H9 (cell line): ENCODE measurements around the gene FBXO21. TPM values are rescaled to one million over a fixed set of nuclear protein-coding genes. Genes with fewer than 3 reads are reported as not detected.

Source experiments
- DNase-seq: peaks from one replicate; pipeline ENCODE4 v3.0.0-alpha.2; 2017
- H2AFZ ChIP-seq: one replicate; pipeline ENCODE4 v1.6.1; 2013; ENCODE audit warnings: mild to moderate bottlenecking, low read length, control low read depth, moderate library complexity
- H2AK5ac ChIP-seq: 2 replicates; pipeline ENCODE4 v1.6.1; 2013; ENCODE audit warnings: low read length, control low read depth, mixed read lengths; ENCODE audit not compliant: insufficient read length
- H2BK120ac ChIP-seq: one replicate; pipeline ENCODE4 v1.6.1; 2013; ENCODE audit warnings: low read depth, mild to moderate bottlenecking, low read length, control low read depth, inconsistent platforms; ENCODE audit not compliant: poor library complexity, severe bottlenecking
- H2BK12ac ChIP-seq: 2 replicates; pipeline ENCODE4 v1.6.1; 2013; ENCODE audit warnings: low read length, control low read depth, mixed read lengths, low read depth; ENCODE audit not compliant: insufficient read length
- H2BK15ac ChIP-seq: 2 replicates; pipeline ENCODE4 v1.6.1; 2013; ENCODE audit warnings: low read depth, low read length, control low read depth
- H2BK20ac ChIP-seq: one replicate; pipeline ENCODE4 v1.6.1; 2013; ENCODE audit warnings: low read depth, mild to moderate bottlenecking, low read length, control low read depth, inconsistent platforms; ENCODE audit not compliant: poor library complexity, severe bottlenecking
- H2BK5ac ChIP-seq: 2 replicates; pipeline ENCODE4 v1.6.1; 2013; ENCODE audit warnings: low read length, control low read depth, mixed read lengths; ENCODE audit not compliant: insufficient read length
- H3K14ac ChIP-seq: 2 replicates; pipeline ENCODE4 v1.6.1; 2013; ENCODE audit warnings: low read length, control low read depth; ENCODE audit not compliant: insufficient read depth
- H3K18ac ChIP-seq: 2 replicates; pipeline ENCODE4 v1.6.1; 2013; ENCODE audit warnings: low read depth, mild to moderate bottlenecking, mixed read lengths, low read length, control low read depth; ENCODE audit not compliant: insufficient read length
- H3K23ac ChIP-seq: 2 replicates; pipeline ENCODE4 v1.6.1; 2013; ENCODE audit warnings: low read length, control low read depth, mixed read lengths, low read depth; ENCODE audit not compliant: insufficient read length
- H3K23me2 ChIP-seq: 2 replicates; pipeline ENCODE4 v1.6.1; 2013; ENCODE audit warnings: low read depth, mild to moderate bottlenecking, mixed read lengths, low read length, control low read depth; ENCODE audit not compliant: insufficient read length, poor library complexity, severe bottlenecking
- H3K27ac ChIP-seq: 2 replicates; pipeline ENCODE4 v1.5.1; 2013; ENCODE audit warnings: low read length, control low read depth, mixed read lengths, low read depth; ENCODE audit not compliant: insufficient read length
- H3K27me3 ChIP-seq: 2 replicates; pipeline ENCODE4 v1.6.1; 2013; ENCODE audit warnings: low read length, control low read depth, inconsistent platforms; ENCODE audit not compliant: insufficient read depth
- H3K4ac ChIP-seq: 2 replicates; pipeline ENCODE4 v1.6.1; 2013; ENCODE audit warnings: low read depth, mild to moderate bottlenecking, control low read depth, inconsistent platforms, low read length, moderate library complexity
- H3K4me1 ChIP-seq: 2 replicates; pipeline ENCODE4 v1.6.1; 2013; ENCODE audit warnings: low read length, control low read depth, inconsistent platforms; ENCODE audit not compliant: insufficient read depth
- H3K4me2 ChIP-seq: 2 replicates; pipeline ENCODE4 v1.6.1; 2013; ENCODE audit warnings: low read length, control low read depth, mixed read lengths; ENCODE audit not compliant: insufficient read length, insufficient read depth
- H3K56ac ChIP-seq: 2 replicates; pipeline ENCODE4 v1.6.1; 2013; ENCODE audit warnings: low read depth, mild to moderate bottlenecking, mixed read lengths, low read length, control low read depth; ENCODE audit not compliant: insufficient read length
- H3K79me1 ChIP-seq: 2 replicates; pipeline ENCODE4 v1.6.1; 2013; ENCODE audit warnings: low read depth, mild to moderate bottlenecking, moderate library complexity, low read length, control low read depth, inconsistent platforms; ENCODE audit not compliant: insufficient read depth, poor library complexity, severe bottlenecking
- H3K79me2 ChIP-seq: 2 replicates; pipeline ENCODE4 v1.6.1; 2013; ENCODE audit warnings: low read length, control low read depth, inconsistent platforms; ENCODE audit not compliant: insufficient read depth
- H3K9ac ChIP-seq: 2 replicates; pipeline ENCODE4 v1.6.1; 2013; ENCODE audit warnings: low read length, control low read depth, mixed read lengths; ENCODE audit not compliant: insufficient read length; ENCODE audit errors: extremely low read depth
- H3K9me3 ChIP-seq: one replicate; pipeline ENCODE4 v1.6.1; 2013; ENCODE audit warnings: low read depth, low read length, inconsistent platforms; ENCODE audit not compliant: control insufficient read depth
- H3T11ph ChIP-seq: one replicate; pipeline ENCODE4 v1.6.1; 2013; ENCODE audit warnings: mild to moderate bottlenecking, low read length, control low read depth, inconsistent platforms
- H4K20me1 ChIP-seq: one replicate; pipeline ENCODE4 v1.6.1; 2013; ENCODE audit not compliant: control insufficient read depth, insufficient read length, insufficient read depth
- H4K5ac ChIP-seq: 2 replicates; pipeline ENCODE4 v1.6.1; 2013; ENCODE audit warnings: low read depth, mild to moderate bottlenecking, mixed read lengths, low read length, control low read depth; ENCODE audit not compliant: insufficient read length
- H4K8ac ChIP-seq: replicated peaks from 2 replicates; pipeline ENCODE4 v1.6.1; 2013; ENCODE audit warnings: low read length, control low read depth, mixed read lengths, low read depth; ENCODE audit not compliant: insufficient read length
- H4K91ac ChIP-seq: 2 replicates; pipeline ENCODE4 v1.6.1; 2013; ENCODE audit warnings: low read depth, mild to moderate bottlenecking, moderate library complexity, mixed read lengths, low read length, control low read depth; ENCODE audit not compliant: insufficient read length
- H3K27ac Mint-ChIP-seq, 3 experiments: 2 replicates in 2 of 3; 3 replicates in 1 of 3; pipeline ENCODE4 v1.8.0; 2020 to 2021; ENCODE audit warnings: mixed read lengths in 3 of 3, mild to moderate bottlenecking in 1 of 3, moderate library complexity in 1 of 3
- H3K27me3 Mint-ChIP-seq: 2 replicates; pipeline ENCODE4 v1.8.0; 2021; ENCODE audit warnings: low read depth, mild to moderate bottlenecking, moderate library complexity, mixed read lengths
- H3K36me3 Mint-ChIP-seq, 3 experiments: 2 replicates in 2 of 3; 3 replicates in 1 of 3; pipeline ENCODE4 v1.8.0; 2020 to 2021; ENCODE audit warnings: low read depth in 3 of 3, mixed read lengths in 3 of 3; ENCODE audit not compliant: insufficient read depth in 1 of 3
- H3K4me1 Mint-ChIP-seq, 2 experiments: 2 replicates each; pipeline ENCODE4 v1.8.0; 2020; ENCODE audit warnings: mixed read lengths in 2 of 2
- H3K4me3 Mint-ChIP-seq, 2 experiments: 2 replicates in 1 of 2; 3 replicates in 1 of 2; pipeline ENCODE4 v1.8.0; 2020 to 2021; ENCODE audit warnings: mild to moderate bottlenecking in 2 of 2, mixed read lengths in 2 of 2, moderate library complexity in 1 of 2
- H3K9me3 Mint-ChIP-seq, 2 experiments: 2 replicates in 1 of 2; 3 replicates in 1 of 2; pipeline ENCODE4 v1.8.0; 2020; ENCODE audit warnings: mild to moderate bottlenecking in 2 of 2, mixed read lengths in 2 of 2, moderate library complexity in 1 of 2
- CTCF ChIP-seq: fragments of 200-600 bp; sonication (generic); conservative IDR thresholded peaks from 3 replicates; pipeline ENCODE4 v1.8.0; 2021; ENCODE audit warnings: antibody characterized with exemption, mild to moderate bottlenecking
- WGBS: extraction: QIAGEN DNeasy Blood & Tissue Kit; methylation state at CpG from one replicate; pipeline ENCODE4 v1.1.7; 2013; ENCODE audit warnings: missing lambda C conversion rate, low lambda C conversion rate, mixed read lengths; ENCODE audit not compliant: insufficient read length; ENCODE audit errors: extremely low coverage; 5-methylcytosine and 5-hydroxymethylcytosine counted together
- total RNA-seq: library from RNA; stranded (reverse); gene quantifications from 2 replicates; pipeline ENCODE4 v1.2.1, GENCODE V29; 2021

The FBXO21 gene
- total RNA-seq, 1 experiment from 2014 or later, result 58.6 TPM

- H3K79me1 ChIP-seq, result no peaks in the 10 kb centered on the region
- no peak overlapping the region for H3K4ac ChIP-seq
- no peaks in the 10 kb centered on the region for H3K9me3 ChIP-seq
- Mint-ChIP-seq H3K27ac (no peak overlapping the region), H3K9me3 (0 out of 5 replicates have a peak, but pooled peaks cover 0 to 2% of the 10 kb centered on the region in 2 experiments), H3K4me1 (peaks cover 21 to 26% of the 10 kb centered on the region in 2 experiments), H3K4me3 (no peak overlapping the region), H3K36me3 (peaks cover 6 to 21% (median 17%) of the 10 kb centered on the region in 3 experiments), H3K27me3 (peaks cover 11% of the 10 kb centered on the region)
- peaks cover 4% of the 10 kb centered on the region; the same call in 1 of the 2 replicates for H3K79me2 ChIP-seq
- H3K18ac ChIP-seq, result no peak overlapping the region
- H4K20me1 ChIP-seq, result no peaks in the 10 kb centered on the region
- no peak overlapping the region for H3K14ac ChIP-seq
- no peak overlapping the region for H3K56ac ChIP-seq
- H3K23me2 ChIP-seq, result peaks cover 7% of the 10 kb centered on the region
- DNase-seq, result peak; percentile 64
- no peak overlapping the region for H3T11ph ChIP-seq
- H3K23ac ChIP-seq, result no peak overlapping the region
- H2BK12ac ChIP-seq, result no peak overlapping the region
- H2BK5ac ChIP-seq, result no peak overlapping the region
- no peaks in the 10 kb centered on the region for H3K27me3 ChIP-seq
- H2BK120ac ChIP-seq, result no peak overlapping the region
- H2AK5ac ChIP-seq, result no peak overlapping the region
- peaks cover 3% of the 10 kb centered on the region; the same call in 1 of the 2 replicates for H3K4me1 ChIP-seq
- no peak overlapping the region for H4K8ac ChIP-seq
- no peak overlapping the region for H3K4me2 ChIP-seq
- H3K9ac ChIP-seq, result no peak overlapping the region
- no CpG with 5 or more reads among the region's 2 CpGs for WGBS
- H2BK15ac ChIP-seq, result no peak overlapping the region
- no peak overlapping the region for H3K27ac ChIP-seq
- H2AFZ ChIP-seq, result no peak overlapping the region
- no peak overlapping the region for H2BK20ac ChIP-seq
- TF ChIP-seq CTCF, result no peak
- no peak overlapping the region for H4K5ac ChIP-seq
- no peak overlapping the region for H4K91ac ChIP-seq
Measured at GRCh38 chr12:117192057-117192456, 1.8 kb upstream of the FBXO21 start.
